ENCODE results near the gene LHFPL6. TPM values are rescaled to one million over a fixed set of nuclear protein-coding genes. Genes with fewer than 3 reads are reported as not detected.

The LHFPL6 gene
- total RNA-seq, 3 donors from 2014 or later, result 54.2 to 99.6 (median 91.7) TPM

- no peak for DNase-seq (ENCODE audit: low spot score in 2 of 2)
- H3K36me3 ChIP-seq, result no peaks in the 10 kb centered on the region
- no peak for TF ChIP-seq POLR2A (IDR thresholded peaks at IDR 0.05)
- TF ChIP-seq POLR2AphosphoS5 (IDR thresholded peaks at IDR 0.05), result no peak
- TF ChIP-seq, protein P1, sequence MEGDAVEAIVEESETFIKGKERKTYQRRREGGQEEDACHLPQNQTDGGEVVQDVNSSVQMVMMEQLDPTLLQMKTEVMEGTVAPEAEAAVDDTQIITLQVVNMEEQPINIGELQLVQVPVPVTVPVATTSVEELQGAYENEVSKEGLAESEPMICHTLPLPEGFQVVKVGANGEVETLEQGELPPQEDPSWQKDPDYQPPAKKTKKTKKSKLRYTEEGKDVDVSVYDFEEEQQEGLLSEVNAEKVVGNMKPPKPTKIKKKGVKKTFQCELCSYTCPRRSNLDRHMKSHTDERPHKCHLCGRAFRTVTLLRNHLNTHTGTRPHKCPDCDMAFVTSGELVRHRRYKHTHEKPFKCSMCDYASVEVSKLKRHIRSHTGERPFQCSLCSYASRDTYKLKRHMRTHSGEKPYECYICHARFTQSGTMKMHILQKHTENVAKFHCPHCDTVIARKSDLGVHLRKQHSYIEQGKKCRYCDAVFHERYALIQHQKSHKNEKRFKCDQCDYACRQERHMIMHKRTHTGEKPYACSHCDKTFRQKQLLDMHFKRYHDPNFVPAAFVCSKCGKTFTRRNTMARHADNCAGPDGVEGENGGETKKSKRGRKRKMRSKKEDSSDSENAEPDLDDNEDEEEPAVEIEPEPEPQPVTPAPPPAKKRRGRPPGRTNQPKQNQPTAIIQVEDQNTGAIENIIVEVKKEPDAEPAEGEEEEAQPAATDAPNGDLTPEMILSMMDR (IDR thresholded peaks at IDR 0.05), result no peak
- no peaks in the 10 kb centered on the region for H3K27me3 ChIP-seq
- peak overlapping the region; percentile 87 to 96 for H3K27ac ChIP-seq
- intact Hi-C loops (cut with DNase I; ENCODE audit: low total_unique reads), result no loop called here
- H3K9me3 ChIP-seq, result no peaks in the 10 kb centered on the region
- peak overlapping the region; percentile 70 to 97 (median 83) for H3K4me3 ChIP-seq
- no peaks in the 10 kb centered on the region for H3K4me1 ChIP-seq
These were observed 748 bp downstream of the LHFPL6 start for GRCh38 chr13:39602277-39602613.

DNA sequence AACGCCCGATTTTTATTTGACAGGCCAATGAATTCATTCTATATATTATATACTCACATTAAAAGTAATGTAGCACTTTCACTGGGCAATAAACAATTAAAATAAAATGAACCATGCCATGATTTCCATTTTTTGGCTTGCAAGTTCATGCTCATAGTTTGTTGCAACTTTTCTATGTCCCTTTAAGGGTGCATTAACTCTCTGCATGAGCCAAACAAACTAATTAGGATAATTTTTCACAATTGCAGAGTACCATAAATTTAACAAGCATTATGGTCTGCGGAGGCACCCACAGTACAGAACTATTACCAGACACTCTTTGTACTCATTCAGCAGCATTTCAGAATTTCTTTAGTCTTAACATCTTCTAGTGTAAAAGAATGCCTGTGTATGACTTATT, 1.4 kb downstream of the LHFPL6 start:
- intact Hi-C loops (cut with DNase I; ENCODE audit: low total_unique reads), result no loop called here
- H3K4me1 ChIP-seq, result no peaks in the 10 kb centered on the region
- H3K27ac ChIP-seq, result no peak overlapping the region

GRCh38 chr13:39600766-39601165, 2.2 kb downstream of the LHFPL6 start:
- TF ChIP-seq POLR2AphosphoS5 (IDR thresholded peaks at IDR 0.05), result no peak
- TF ChIP-seq POLR2A (IDR thresholded peaks at IDR 0.05), result no peak
- TF ChIP-seq, protein P1 (IDR thresholded peaks at IDR 0.05), result no peak

More for the DNA sequence above, 1.4 kb downstream of the LHFPL6 start:
- H3K27me3 ChIP-seq, result no peaks in the 10 kb centered on the region
- TF ChIP-seq, protein P1 (IDR thresholded peaks at IDR 0.05), result no peak
- no peak for TF ChIP-seq POLR2A (IDR thresholded peaks at IDR 0.05)
- no peak for TF ChIP-seq POLR2AphosphoS5 (IDR thresholded peaks at IDR 0.05)
- no peaks in the 10 kb centered on the region for H3K9me3 ChIP-seq
- no peak for DNase-seq (ENCODE audit: low spot score in 2 of 2)
- peak overlapping the region; percentile 70 to 97 (median 83) for H3K4me3 ChIP-seq
- H3K36me3 ChIP-seq, result no peaks in the 10 kb centered on the region

DNA sequence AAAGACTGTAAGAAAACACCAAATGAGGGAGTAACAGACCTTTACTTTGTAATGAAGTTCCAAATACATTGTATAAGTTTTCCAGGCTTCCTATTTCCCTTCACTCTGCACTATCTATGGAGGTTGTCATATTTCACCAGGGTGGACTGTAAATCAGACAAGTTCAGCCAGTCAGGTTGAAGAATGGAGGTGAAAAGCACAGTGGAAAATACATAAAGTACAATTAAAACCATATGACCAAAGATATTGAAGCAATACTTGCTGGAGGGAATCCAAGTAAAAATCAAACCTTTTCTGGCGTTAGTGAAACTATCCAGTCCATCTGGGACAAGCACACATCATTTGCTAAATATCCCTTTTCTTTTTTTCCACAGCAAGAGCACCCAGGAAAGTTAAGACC, 3.2 kb downstream of the LHFPL6 start:
- Histone ChIP-seq H3K36me3 (no peaks in the 10 kb centered on the region), H3K27me3 (no peaks in the 10 kb centered on the region), H3K9me3 (no peaks in the 10 kb centered on the region), H3K4me3 (peak overlapping the region; percentile 70 to 97 (median 83)), H3K27ac (peak overlapping the region; percentile 33 to 46), H3K4me1 (no peaks in the 10 kb centered on the region)
- TF ChIP-seq, protein P1 (IDR thresholded peaks at IDR 0.05), result no peak
- peak in 1 of 3 donors; percentile 17 for TF ChIP-seq POLR2AphosphoS5 (IDR thresholded peaks at IDR 0.05)
- no peak for TF ChIP-seq POLR2A (IDR thresholded peaks at IDR 0.05)
- no peak for DNase-seq (ENCODE audit: low spot score in 2 of 2)
- intact Hi-C loops (cut with DNase I; ENCODE audit: low total_unique reads), result no loop called here

More at GRCh38 chr13:39600766-39601165, 2.2 kb downstream of the LHFPL6 start:
- no peaks in the 10 kb centered on the region for H3K4me1 ChIP-seq
- H3K9me3 ChIP-seq, result no peaks in the 10 kb centered on the region
- no peaks in the 10 kb centered on the region for H3K27me3 ChIP-seq
- H3K4me3 ChIP-seq, result peak overlapping the region; percentile 70 to 97 (median 83)
- no peaks in the 10 kb centered on the region for H3K36me3 ChIP-seq
- intact Hi-C loops (cut with DNase I; ENCODE audit: low total_unique reads), result no loop called here
- DNase-seq (ENCODE audit: low spot score in 2 of 2), result no peak
- peak overlapping the region; percentile 11 to 26 for H3K27ac ChIP-seq

DNA sequence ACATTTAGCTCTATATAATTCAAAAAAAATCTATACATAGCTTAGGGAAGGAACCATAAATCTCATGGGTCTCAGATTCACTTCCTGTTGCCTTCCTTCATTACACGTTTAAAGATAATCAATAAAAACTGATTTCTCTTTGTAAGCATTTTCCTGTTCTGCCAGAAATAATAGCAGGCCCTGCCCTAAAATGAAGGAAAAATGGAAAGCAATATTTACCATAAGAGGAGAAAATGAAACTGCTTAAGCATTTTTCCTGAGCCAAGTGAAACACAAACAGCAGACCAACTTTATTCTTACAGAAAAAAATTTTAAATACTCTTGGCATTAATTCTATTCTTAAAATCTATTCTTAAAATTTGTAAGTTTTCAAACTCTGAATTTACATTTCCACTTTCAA, 4.0 kb downstream of the LHFPL6 start:
- Histone ChIP-seq H3K4me3 (peak overlapping the region; percentile 70 to 97 (median 83)), H3K27ac (no peak overlapping the region), H3K27me3 (no peaks in the 10 kb centered on the region), H3K36me3 (no peaks in the 10 kb centered on the region), H3K9me3 (no peaks in the 10 kb centered on the region), H3K4me1 (no peaks in the 10 kb centered on the region)
- TF ChIP-seq POLR2A (IDR thresholded peaks at IDR 0.05) (no peak), POLR2AphosphoS5 (IDR thresholded peaks at IDR 0.05) (no peak)
- TF ChIP-seq, protein P1 (IDR thresholded peaks at IDR 0.05), result no peak
- intact Hi-C loops (cut with DNase I; ENCODE audit: low total_unique reads), result no loop called here
- no peak for DNase-seq (ENCODE audit: low spot score in 2 of 2)
